CD4-positive, alpha-beta memory T cell (primary cell): ENCODE data around the gene CCL4L2. TPM values are rescaled to one million over a fixed set of nuclear protein-coding genes. Genes with fewer than 3 reads are reported as not detected.
A peak's percentile ranks its signal among the peaks of the same experiment; 100 is the strongest.
"Not testable (repeated sequence)": the region's sequence is repeated elsewhere in the genome, so short reads cannot be mapped to it uniquely, and the experiment has no call there.

Experiments used
- CTCF ChIA-PET: fragments of 350-600 bp; sonication (Branson Sonifier 250); formaldehyde crosslinking; loops from one replicate; lab custom pipeline; 2021; ENCODE audit warnings: inconsistent platforms; ENCODE audit not compliant: partially characterized antibody; lab: Charles Lee
- POLR2A ChIA-PET: fragments of 350-600 bp; sonication (Branson Sonifier 250); formaldehyde crosslinking; loops from one replicate; lab custom pipeline; 2021; ENCODE audit not compliant: partially characterized antibody; lab: Charles Lee
- DNase-seq, 5 donors: peaks; one replicate each; pipeline versions ENCODE4 v3.0.0 to v3.0.0-alpha.2; 2020 to 2022; ENCODE audit warnings: mixed read lengths in 1 of 5
- H3K27ac ChIP-seq: one replicate; pipeline ENCODE4 v1.7.0; 2013; ENCODE audit warnings: low read depth, low read length
- H3K27me3 ChIP-seq: 2 replicates; pipeline ENCODE4 v1.7.0; 2013; ENCODE audit warnings: mild to moderate bottlenecking, low read length, moderate library complexity; ENCODE audit not compliant: insufficient read depth
- H3K36me3 ChIP-seq: 2 replicates; pipeline ENCODE4 v1.7.0; 2013; ENCODE audit warnings: mild to moderate bottlenecking, low read length, moderate library complexity; ENCODE audit not compliant: insufficient read depth
- H3K4me1 ChIP-seq: 2 replicates; pipeline ENCODE4 v1.7.0; 2013; ENCODE audit warnings: mild to moderate bottlenecking, low read length, moderate library complexity; ENCODE audit not compliant: insufficient read depth
- H3K4me3 ChIP-seq, 2 donors: one replicate each; pipeline ENCODE4 v1.7.0; 2013; ENCODE audit warnings: low read length in 2 of 2, mild to moderate bottlenecking in 1 of 2
- H3K9me3 ChIP-seq, 2 donors: one replicate each; pipeline ENCODE4 v1.7.0; 2013; ENCODE audit warnings: low read length in 2 of 2, control low read depth in 1 of 2; ENCODE audit not compliant: control insufficient read depth in 1 of 2
- H3K27ac Mint-ChIP-seq, 7 donors: one replicate each; pipeline ENCODE4 v1.8.0; 2020 to 2021; ENCODE audit warnings: mixed read lengths in 7 of 7, mild to moderate bottlenecking in 6 of 7, inconsistent platforms in 3 of 7, moderate library complexity in 3 of 7
- H3K27me3 Mint-ChIP-seq, 2 donors: one replicate each; pipeline ENCODE4 v1.8.0; 2020 to 2021; ENCODE audit warnings: mixed read lengths in 2 of 2
- H3K36me3 Mint-ChIP-seq, 2 donors: one replicate each; pipeline ENCODE4 v1.8.0; 2020 to 2021; ENCODE audit warnings: mixed read lengths in 2 of 2, inconsistent platforms in 1 of 2, mild to moderate bottlenecking in 1 of 2
- H3K4me1 Mint-ChIP-seq, 4 donors: one replicate each; pipeline ENCODE4 v1.8.0; 2020 to 2021; ENCODE audit warnings: mixed read lengths in 4 of 4, mild to moderate bottlenecking in 1 of 4
- H3K4me3 Mint-ChIP-seq, 8 donors: one replicate each; pipeline ENCODE4 v1.8.0; 2020 to 2021; ENCODE audit warnings: mixed read lengths in 8 of 8, mild to moderate bottlenecking in 7 of 8, moderate library complexity in 6 of 8, inconsistent platforms in 3 of 8
- H3K9me3 Mint-ChIP-seq, 8 donors: one replicate each; pipeline ENCODE4 v1.8.0; 2020 to 2021; ENCODE audit warnings: mixed read lengths in 8 of 8, mild to moderate bottlenecking in 5 of 8, inconsistent platforms in 3 of 8, moderate library complexity in 1 of 8
- intact Hi-C: fragments of 100-400 bp; cut with micrococcal nuclease; formaldehyde crosslinking; loops from one replicate; pipeline ENCODE4 v1.15.1; 2023
- polyA plus RNA-seq, 2 donors: library from polyadenylated mRNA; unstranded; fragments of 300-500 nt; fragmentation: Illumina TruSeq; gene quantifications; one replicate each; pipeline ENCODE4 v1.2.3, GENCODE V29; 2021
- total RNA-seq, 2 experiments: library from RNA; stranded (reverse); gene quantifications; one replicate each; pipeline ENCODE4 v1.2.3, GENCODE V29; 2021

Gene CCL4L2
- total and polyA plus RNA-seq, 4 experiments from 2014 or later, result 1.1 TPM; not detected in 3

DNA sequence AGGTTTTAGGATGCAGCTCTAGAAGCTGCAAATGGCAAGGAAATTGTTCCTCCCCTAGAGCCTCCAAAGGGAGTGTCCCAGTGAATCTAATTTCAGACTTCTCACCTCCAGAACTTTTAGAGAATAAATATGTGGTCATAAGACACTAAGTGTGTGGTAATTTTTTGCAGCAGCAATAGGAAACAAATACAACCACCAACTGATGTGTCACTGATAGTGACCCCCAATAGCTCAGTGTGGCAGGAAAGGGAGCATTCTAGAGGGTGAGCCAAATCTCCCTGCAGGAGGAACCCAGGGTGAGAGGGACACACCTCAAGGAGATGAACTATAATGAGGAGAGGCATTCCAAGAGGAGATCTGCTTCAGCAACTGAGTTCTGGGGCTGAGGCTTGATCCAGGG, 4.1 kb downstream of the CCL4L2 start:
- H3K4me3 ChIP-seq, result no peak overlapping the region
- H3K9me3 ChIP-seq, result no peaks in the 10 kb centered on the region
- no peaks in the 10 kb centered on the region for H3K27me3 ChIP-seq
- no peak overlapping the region for H3K27ac ChIP-seq
- ChIA-PET POLR2A (no interaction called here), CTCF (no interaction called here)
- H3K4me1 ChIP-seq, result no peaks in the 10 kb centered on the region
- Mint-ChIP-seq H3K36me3 (no peaks in the 10 kb centered on the region), H3K27me3 (peaks cover 20 to 22% of the 10 kb centered on the region in 2 donors), H3K4me1 (peaks cover 0 to 8% (median 5%) of the 10 kb centered on the region in 4 donors), H3K4me3 (no peak overlapping the region), H3K27ac (no peak overlapping the region), H3K9me3 (peaks cover 0 to 11% (median 0%) of the 10 kb centered on the region in 8 donors)
- no peaks in the 10 kb centered on the region for H3K36me3 ChIP-seq
- intact Hi-C loops, result no loop called here
- DNase-seq, result no peak

DNA sequence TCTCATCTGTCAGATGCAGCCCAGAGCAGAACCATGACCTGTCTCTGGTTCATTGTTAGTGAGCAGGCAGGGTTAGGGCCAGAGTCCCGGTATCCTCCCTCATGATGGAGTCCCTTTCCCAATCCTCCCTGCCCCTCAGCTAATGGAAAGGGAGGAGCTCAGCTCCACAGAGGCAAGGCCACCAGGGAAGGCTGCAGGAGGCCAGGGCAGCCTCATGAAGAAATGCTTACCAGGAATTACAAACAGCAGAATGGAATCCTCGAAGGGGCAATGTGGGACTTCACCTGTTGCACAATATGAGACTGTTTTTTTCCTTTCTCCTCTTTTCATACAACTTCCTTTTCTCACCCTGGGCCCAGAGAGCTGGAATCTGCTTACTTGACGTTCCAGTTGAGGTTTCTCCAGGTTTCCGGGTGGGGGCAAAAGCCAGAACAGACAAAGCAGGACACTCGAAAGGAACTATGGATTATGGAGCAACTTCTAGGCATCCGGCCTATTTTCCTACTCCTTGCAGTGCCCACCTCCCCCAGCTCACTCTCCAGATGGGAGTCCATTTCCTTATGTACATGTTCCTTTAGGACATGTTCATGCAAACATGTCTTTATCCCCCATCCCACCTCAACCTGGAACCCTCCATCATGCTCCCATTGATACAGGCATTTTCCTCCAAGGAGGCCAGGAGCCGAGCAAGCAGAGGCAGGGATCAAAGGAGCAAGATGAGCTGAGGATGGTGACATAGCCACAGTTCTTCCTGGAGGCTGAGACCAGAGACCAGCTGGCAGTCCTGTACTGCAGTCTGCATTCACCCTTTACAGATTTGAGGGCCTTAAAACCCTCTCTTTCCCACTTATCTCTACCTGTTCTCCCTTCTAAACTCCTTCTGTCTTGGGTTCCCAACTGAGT, 4.8 kb downstream of the CCL4L2 start:
- H3K4me3 Mint-ChIP-seq, DNase-seq, H3K36me3 ChIP-seq, H3K27me3 ChIP-seq, H3K4me3 ChIP-seq, H3K27ac Mint-ChIP-seq, intact Hi-C loops, POLR2A ChIA-PET, H3K9me3 ChIP-seq, H3K4me1 Mint-ChIP-seq, H3K36me3 Mint-ChIP-seq, H3K27ac ChIP-seq, H3K4me1 ChIP-seq, CTCF ChIA-PET: not testable (repeated sequence)
- Mint-ChIP-seq H3K9me3 (peaks cover 0 to 11% (median 0%) of the 10 kb centered on the region in 8 donors), H3K27me3 (peaks cover 18 to 22% of the 10 kb centered on the region in 2 donors)

DNA sequence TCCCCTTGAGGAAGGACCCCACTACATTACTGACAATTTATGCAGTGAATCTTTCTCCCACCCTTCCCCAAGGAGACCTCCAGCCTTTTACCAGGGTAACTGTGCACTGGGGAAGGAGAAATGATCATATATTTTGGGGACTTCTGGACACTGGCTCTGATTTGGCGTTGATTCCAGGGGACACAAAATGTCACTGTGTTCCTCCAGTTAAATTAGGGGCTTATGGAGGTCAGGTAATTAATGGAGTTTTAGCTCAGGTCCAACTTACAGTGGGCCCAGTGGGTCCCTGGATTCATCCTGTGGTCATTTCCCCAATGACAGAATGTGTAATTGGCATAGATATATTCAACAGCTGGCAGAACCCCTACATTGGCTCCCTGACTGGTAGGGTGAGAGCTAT, 8.7 kb downstream of the CCL4L2 start:
- H3K4me1 ChIP-seq, CTCF ChIA-PET, H3K36me3 ChIP-seq, DNase-seq, H3K27ac ChIP-seq, H3K36me3 Mint-ChIP-seq, H3K4me1 Mint-ChIP-seq, H3K27me3 ChIP-seq, H3K9me3 ChIP-seq, H3K4me3 ChIP-seq, H3K4me3 Mint-ChIP-seq, H3K27ac Mint-ChIP-seq, intact Hi-C loops, POLR2A ChIA-PET: not testable (repeated sequence)
- Mint-ChIP-seq H3K9me3 (peaks cover 0 to 11% (median 0%) of the 10 kb centered on the region in 8 donors), H3K27me3 (peaks cover 12 to 19% of the 10 kb centered on the region in 2 donors)

DNA sequence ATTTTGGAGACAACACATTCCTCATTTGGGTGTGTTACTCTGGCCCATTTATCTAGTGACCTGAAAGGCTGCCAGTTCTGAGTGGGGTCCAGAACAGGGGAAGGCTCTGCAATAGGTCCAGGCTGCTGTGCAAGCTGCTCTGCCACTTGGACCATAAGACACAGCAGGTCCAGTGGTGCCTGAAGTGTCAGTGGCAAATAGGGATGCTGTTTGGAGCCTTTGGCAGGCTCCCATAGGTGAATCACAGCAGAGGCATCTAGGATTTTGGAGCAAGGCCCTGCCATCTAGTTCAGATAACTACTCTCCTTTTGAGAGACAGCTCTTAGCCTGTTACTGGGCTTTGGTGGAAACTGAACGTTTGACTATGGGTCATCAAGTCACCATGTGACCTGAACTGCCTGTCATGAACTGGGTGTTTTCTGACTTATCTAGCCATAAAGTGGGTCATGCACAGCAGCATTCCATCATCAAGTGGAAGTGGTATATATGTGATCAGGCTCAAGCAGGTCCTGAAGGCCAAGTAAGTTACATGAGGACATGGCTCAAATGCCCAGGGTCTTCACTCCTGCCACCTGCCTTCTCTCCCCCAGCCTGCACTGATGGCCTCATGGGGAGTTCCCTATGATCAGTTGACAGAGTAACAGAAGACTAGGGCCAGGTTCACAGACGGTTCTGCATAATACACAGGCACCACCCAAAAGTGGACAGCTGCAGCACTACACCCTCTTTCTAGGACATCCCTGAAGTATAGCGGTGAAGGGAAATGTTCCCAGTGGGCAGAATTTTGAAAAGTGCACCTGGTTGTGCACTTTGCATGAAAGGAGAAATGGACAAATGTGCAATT, 10.1 kb downstream of the CCL4L2 start:
- H3K36me3 ChIP-seq, H3K4me1 Mint-ChIP-seq, H3K4me3 ChIP-seq, DNase-seq, CTCF ChIA-PET, H3K4me3 Mint-ChIP-seq, H3K27me3 ChIP-seq, H3K4me1 ChIP-seq, intact Hi-C loops, H3K27ac Mint-ChIP-seq, H3K27ac ChIP-seq, H3K36me3 Mint-ChIP-seq, POLR2A ChIA-PET, H3K9me3 ChIP-seq: not testable (repeated sequence)
- H3K27me3 Mint-ChIP-seq, result peaks cover 10 to 19% of the 10 kb centered on the region in 2 donors
- peaks cover 0 to 13% (median 0%) of the 10 kb centered on the region in 8 donors for H3K9me3 Mint-ChIP-seq

DNA sequence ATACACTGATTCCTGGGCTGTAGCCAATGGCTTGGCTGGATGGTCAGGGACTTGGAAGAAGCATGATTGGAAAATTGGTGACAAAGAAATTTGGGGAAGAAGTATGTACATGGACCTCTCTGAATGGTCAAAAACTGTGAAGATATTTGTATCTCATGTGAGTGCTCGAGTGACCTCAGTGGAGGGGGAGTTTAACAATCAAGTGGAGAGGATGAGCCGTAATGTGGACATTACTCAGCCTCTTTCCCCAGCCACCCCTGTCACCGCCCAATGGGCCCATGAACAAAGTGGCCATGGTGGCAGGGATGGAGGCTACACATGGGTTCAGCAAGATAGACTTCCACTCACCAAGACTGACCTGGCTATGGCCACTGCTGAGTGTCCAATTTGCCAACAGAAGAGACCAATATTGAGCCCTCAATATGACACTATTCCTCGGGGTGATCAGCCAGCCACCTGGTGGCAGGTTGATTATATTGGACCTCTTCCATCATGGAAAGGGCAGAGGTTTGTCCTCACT, 10.8 kb downstream of the CCL4L2 start:
- H3K4me3 Mint-ChIP-seq, H3K36me3 ChIP-seq, H3K4me1 ChIP-seq, H3K27ac Mint-ChIP-seq, POLR2A ChIA-PET, DNase-seq, H3K27me3 ChIP-seq, H3K27ac ChIP-seq, H3K36me3 Mint-ChIP-seq, H3K9me3 ChIP-seq, H3K4me1 Mint-ChIP-seq, CTCF ChIA-PET, H3K4me3 ChIP-seq, intact Hi-C loops: not testable (repeated sequence)
- peaks cover 0 to 13% (median 0%) of the 10 kb centered on the region in 8 donors for H3K9me3 Mint-ChIP-seq
- peaks cover 10 to 19% of the 10 kb centered on the region in 2 donors for H3K27me3 Mint-ChIP-seq

DNA sequence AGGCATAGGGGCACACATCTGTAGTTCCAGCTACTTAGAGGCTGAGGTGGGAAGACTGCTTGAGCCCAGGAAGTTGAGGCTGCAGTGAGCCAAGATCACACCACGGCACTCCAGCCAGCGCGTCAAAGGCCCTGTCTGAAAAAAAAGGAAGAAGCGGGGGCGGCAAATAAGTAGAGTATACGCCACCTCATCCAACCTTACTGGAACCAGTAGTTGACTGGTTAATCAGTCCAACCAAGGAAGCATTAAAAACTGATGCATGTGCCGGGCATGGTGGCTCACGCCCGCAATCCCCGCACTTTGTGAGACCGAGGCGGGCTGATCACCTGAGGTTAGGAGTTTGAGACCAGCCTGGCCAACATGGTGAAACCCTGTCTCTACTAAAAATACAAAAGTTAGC, 12.1 kb downstream of the CCL4L2 start:
- H3K4me1 ChIP-seq, CTCF ChIA-PET: not testable (repeated sequence)

DNA sequence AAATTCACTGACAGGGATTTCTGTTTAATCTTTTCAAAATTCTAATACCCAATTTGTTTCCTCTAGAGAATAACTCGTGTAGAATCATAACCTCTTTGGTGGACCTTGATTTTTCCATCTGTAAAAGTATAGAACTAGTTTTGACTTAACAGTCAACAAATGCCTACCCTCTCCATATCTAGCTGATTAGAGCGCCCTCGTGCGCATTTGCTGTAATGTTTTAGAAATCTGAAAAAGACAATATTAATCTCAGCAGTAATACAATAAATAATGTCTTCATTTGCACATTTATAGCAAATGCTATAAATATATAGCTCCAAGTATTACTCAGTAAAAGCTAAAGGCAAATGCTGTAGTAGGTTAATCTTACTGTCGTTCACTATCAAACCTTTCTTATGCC, 18.8 kb downstream of the CCL4L2 start:
- DNase-seq, result peak in 1 of 5 donors; percentile 11
- POLR2A ChIA-PET, H3K27me3 ChIP-seq, H3K4me3 ChIP-seq, H3K9me3 ChIP-seq, H3K27ac Mint-ChIP-seq, H3K4me3 Mint-ChIP-seq, intact Hi-C loops, H3K4me1 Mint-ChIP-seq, H3K27ac ChIP-seq, H3K27me3 Mint-ChIP-seq, H3K36me3 ChIP-seq, CTCF ChIA-PET, H3K9me3 Mint-ChIP-seq, H3K36me3 Mint-ChIP-seq, H3K4me1 ChIP-seq: not testable (repeated sequence)

More for the DNA sequence above, 12.1 kb downstream of the CCL4L2 start:
- H3K27ac Mint-ChIP-seq, H3K4me1 Mint-ChIP-seq, H3K27ac ChIP-seq, H3K36me3 Mint-ChIP-seq, POLR2A ChIA-PET, H3K4me3 Mint-ChIP-seq, H3K36me3 ChIP-seq, H3K27me3 ChIP-seq, H3K4me3 ChIP-seq, intact Hi-C loops, DNase-seq, H3K9me3 ChIP-seq: not testable (repeated sequence)
- Mint-ChIP-seq H3K9me3 (peaks cover 0 to 12% (median 0%) of the 10 kb centered on the region in 8 donors), H3K27me3 (peaks cover 8 to 14% of the 10 kb centered on the region in 2 donors)
